D721Med (cell line): ENCODE data around the gene RPP25.
A peak's percentile ranks its signal among the peaks of the same experiment; 100 is the strongest.

ENCODE experiments used
- DNase-seq: peaks from one replicate; pipeline ENCODE4 v3.0.0; 2011; ENCODE audit warnings: low spot score; ENCODE audit not compliant: insufficient read length
- FAIRE-seq: peaks from 2 replicates; lab custom pipeline; 2011; peaks lifted over from hg19 to GRCh38; lab: Jason Lieb, UNC
- TF ChIP-seq, protein P1 (sequence below): IDR thresholded peaks from 2 replicates; pipeline ENCODE4 v1.5.1; 2012; ENCODE audit warnings: mild to moderate bottlenecking, control low read depth; ENCODE audit not compliant: insufficient read depth; ENCODE audit errors: missing control alignments

Gene RPP25, protein sequence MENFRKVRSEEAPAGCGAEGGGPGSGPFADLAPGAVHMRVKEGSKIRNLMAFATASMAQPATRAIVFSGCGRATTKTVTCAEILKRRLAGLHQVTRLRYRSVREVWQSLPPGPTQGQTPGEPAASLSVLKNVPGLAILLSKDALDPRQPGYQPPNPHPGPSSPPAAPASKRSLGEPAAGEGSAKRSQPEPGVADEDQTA

DNA sequence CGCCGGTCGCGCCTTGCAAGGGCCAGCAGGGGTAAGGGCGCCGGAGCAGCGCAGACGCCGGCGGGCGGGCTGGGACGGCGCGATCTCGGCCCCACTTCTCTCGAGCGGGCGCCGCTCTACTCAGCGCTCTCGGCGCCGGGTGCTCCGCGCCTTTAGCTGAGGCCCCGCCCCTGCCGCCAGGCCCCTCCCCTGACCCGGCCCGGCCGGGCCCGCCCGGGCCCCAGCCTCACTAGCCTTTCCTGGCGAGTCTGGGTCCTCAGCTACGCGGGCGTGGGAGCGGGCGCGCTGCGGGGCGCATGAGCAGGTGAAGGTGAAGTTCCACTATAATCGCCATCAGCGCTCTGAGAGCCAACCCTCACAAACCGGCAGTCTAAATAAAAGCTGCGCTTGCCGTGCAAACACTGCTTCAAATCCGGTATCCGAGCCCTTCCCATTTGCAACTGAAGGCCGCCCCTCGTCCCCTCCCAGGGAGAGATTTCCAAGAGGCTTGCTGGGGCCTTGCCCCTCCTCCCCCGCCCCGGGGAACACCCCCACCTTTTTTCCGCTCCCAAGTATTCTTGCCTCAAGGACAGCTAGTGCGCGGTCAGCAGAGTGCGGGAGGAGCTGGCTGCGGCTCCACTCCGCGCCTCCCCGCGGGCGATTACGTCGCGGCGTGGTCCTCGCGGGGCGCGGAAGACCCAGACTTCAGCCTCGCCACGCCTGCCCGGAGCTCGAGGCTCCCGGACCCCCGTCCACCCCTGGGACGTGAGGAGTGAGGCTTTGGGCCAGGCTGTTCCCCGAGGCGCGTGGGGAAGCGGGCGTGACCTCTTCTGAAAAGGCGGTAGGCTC, at the start of gene RPP25:
Gene RPP25, minus strand, starts transcription at position 125 of the 828 bp plus-strand sequence. CDS start 189 bp downstream, outside the sequence.
- DNase-seq: peak; percentile 70
- no peak for FAIRE-seq
- TF ChIP-seq, protein P1, sequence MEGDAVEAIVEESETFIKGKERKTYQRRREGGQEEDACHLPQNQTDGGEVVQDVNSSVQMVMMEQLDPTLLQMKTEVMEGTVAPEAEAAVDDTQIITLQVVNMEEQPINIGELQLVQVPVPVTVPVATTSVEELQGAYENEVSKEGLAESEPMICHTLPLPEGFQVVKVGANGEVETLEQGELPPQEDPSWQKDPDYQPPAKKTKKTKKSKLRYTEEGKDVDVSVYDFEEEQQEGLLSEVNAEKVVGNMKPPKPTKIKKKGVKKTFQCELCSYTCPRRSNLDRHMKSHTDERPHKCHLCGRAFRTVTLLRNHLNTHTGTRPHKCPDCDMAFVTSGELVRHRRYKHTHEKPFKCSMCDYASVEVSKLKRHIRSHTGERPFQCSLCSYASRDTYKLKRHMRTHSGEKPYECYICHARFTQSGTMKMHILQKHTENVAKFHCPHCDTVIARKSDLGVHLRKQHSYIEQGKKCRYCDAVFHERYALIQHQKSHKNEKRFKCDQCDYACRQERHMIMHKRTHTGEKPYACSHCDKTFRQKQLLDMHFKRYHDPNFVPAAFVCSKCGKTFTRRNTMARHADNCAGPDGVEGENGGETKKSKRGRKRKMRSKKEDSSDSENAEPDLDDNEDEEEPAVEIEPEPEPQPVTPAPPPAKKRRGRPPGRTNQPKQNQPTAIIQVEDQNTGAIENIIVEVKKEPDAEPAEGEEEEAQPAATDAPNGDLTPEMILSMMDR: no peak

DNA sequence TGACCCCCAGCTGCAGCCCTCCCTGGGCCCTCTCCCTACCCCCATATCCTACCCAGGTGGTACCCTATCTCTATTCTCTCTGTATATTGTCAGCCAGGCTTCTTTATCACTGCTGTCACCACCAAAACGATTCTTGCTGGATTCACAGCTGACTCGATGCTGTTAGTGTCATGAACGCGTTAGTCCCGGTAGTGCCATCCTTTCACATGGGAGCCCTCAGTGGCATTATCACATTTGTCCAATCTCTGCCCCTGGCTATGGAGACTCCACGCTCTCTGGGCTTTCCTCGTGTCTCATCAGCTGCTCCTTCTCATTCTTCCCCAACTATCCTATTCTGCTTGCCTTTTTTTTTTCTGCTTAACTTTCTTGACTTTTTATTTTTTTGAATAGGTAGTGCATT, 45.8 kb upstream of the RPP25 start:
- TF ChIP-seq, protein P1: no peak
- no peak for FAIRE-seq
- no peak for DNase-seq

DNA sequence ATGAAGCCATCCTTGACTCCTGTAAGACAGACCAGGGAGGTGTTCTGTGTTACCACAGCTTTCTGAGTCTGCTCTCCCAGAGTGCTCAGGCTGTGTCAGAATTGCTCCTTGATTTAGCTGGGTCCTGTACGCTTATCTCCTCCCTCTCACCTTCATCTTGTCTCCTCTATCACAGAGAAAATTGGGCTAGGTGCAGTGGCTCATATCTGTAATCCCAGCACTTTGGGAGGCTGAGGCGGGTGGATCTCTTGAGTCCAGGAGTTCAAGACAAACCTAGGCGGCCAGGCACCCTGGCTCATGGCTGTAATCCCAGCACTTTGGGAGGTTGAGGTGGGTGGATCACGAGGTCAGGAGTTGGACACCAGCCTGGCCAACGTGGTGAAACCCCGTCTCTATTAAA, 44.7 kb upstream of the RPP25 start:
- no peak for FAIRE-seq
- TF ChIP-seq, protein P1: no peak
- no peak for DNase-seq

DNA sequence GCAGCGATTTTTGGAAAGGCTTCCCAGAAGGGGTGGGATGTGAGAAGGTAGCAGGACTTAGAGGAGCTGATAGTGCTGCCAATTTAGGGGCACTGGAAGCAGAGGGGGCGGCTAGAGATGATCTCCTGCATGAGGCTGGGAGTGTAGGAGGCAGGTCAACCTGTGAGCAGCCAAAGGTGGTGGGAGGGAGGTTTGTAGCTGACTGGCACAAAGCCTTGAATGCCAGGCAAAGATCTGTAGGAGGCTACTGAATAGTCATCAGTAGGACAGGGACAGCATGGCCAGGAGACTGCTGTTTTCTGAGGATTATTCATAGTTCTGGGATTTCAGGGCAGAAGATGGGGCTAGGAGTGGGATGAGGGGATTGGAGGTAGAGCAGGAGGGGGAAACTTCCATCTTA, 41.0 kb upstream of the RPP25 start:
- no peak for FAIRE-seq
- TF ChIP-seq, protein P1: no peak
- DNase-seq: no peak

DNA sequence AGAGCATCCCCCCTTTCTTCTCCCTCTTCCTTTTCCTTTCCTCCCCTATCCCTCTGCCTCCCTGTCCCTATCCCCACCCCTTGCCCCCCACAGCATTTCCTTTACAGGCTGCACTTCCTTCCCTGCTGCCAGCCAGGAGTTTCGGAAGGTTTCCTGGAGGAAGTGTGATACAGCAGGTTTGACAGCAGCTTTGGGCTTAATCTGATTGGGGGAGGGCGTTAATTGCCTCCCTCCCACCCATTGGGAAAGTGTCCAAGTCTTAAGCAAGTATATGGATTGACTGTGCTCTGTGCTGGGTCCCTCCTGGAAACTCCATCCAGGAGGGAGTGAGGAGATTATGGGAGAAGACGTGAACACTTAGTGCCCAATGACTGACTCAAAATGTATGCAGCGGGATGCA, 40.6 kb upstream of the RPP25 start:
- TF ChIP-seq, protein P1: no peak
- DNase-seq: no peak
- no peak for FAIRE-seq

DNA sequence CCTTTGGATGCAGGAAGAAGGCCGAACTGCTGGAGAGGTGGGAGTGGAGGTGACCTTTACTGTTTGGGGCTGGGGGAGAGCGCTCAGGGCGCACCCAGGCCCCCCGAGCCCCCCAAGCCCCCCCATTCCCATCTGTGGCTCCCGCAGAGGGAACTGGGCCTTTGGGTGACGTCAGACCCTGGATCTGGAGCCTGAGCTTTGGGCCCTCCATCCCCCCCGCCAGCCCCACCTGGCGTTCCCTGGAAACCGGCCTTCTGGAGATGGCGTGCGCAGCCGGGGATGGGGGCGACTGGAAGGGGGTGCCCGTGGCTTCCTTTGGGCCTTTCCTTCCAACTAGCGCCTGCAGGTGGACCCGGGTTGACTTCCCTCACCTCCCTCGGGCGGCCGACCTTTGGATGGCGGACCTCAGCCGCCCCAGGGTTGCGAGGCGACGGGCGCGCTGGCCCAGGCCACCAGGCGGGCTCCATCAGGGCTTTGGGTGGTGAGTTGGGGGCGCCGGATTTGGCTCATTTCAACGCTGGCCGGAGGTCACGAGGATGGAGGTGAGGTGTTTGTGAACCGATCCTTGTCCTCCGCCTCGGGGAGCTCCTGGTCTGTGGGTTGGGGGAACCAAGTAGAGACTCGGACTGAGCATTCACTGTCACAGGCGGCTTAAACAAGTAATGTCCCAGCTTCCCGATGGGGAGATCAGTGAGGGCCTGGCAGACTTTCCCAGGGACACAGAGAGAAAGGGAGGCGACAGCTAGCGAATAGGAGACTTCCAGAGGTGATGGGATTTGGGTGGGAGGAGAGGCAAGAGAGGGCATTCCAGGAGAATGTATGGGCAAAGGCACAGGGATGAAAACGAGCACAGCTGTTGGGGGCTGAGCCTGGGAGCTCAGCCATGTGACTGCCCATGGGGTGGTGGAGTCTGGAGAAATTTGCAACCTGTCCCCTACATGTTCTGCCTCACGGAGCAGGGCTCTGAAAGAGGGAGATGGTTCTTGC, 39.5 kb upstream of the RPP25 start:
- FAIRE-seq (no peak), DNase-seq (no peak)
- TF ChIP-seq, protein P1: no peak
